Spinal cord (tissue), 10 donors: ENCODE results near the gene DMRTC1B. TPM values are rescaled to one million over a fixed set of nuclear protein-coding genes. Genes with fewer than 3 reads are reported as not detected.
"Not testable (repeated sequence)": the region's sequence is repeated elsewhere in the genome, so short reads cannot be mapped to it uniquely, and the experiment has no call there.

ENCODE experiments used
- DNase-seq, 6 donors: peaks; one replicate each; pipeline versions ENCODE4 v3.0.0 to v3.0.0-alpha.2; 2013 to 2015; ENCODE audit warnings: low spot score in 6 of 6, low read depth in 4 of 6
- H3K27ac ChIP-seq: one replicate; pipeline ENCODE4 v1.5.1; 2013; ENCODE audit warnings: low read depth, low read length, control low read depth
- H3K27me3 ChIP-seq: one replicate; pipeline ENCODE4 v1.6.1; 2013; ENCODE audit warnings: low read length; ENCODE audit not compliant: control insufficient read depth, insufficient read depth
- H3K36me3 ChIP-seq: one replicate; pipeline ENCODE4 v1.6.1; 2013; ENCODE audit warnings: low read length; ENCODE audit not compliant: control insufficient read depth, insufficient read depth
- H3K4me1 ChIP-seq: one replicate; pipeline ENCODE4 v1.6.1; 2013; ENCODE audit warnings: low read length; ENCODE audit not compliant: control insufficient read depth, insufficient read depth
- H3K4me3 ChIP-seq: one replicate; pipeline ENCODE4 v1.5.1; 2013; ENCODE audit warnings: low read depth, low read length, control low read depth
- H3K9me3 ChIP-seq: one replicate; pipeline ENCODE4 v1.6.1; 2013; ENCODE audit warnings: low read length; ENCODE audit not compliant: control insufficient read depth, insufficient read depth
- WGBS: methylation state at CpG from one replicate; pipeline ENCODE4 v1.1.5; 2013; ENCODE audit warnings: missing lambda C conversion rate; ENCODE audit not compliant: insufficient coverage; 5-methylcytosine and 5-hydroxymethylcytosine counted together
- long read RNA-seq, 4 donors: transcript quantifications; one replicate each; lab custom pipeline, GENCODE V29; 2026
- polyA plus RNA-seq, 2 donors: library from polyadenylated mRNA; unstranded; fragments of 120-200 nt; gene quantifications; one replicate each; pipeline ENCODE4 v1.2.1, GENCODE V29; 2013; ENCODE audit not compliant: insufficient read length in 2 of 2
- total RNA-seq, 2 donors: library from RNA; depleted of rRNA in 1 of 2; stranded (reverse); fragments of 120-200 nt in 1 of 2; fragments of >200 nt in 1 of 2; gene quantifications; one replicate each; pipeline versions ENCODE4 v1.2.3 to v1.2.4, GENCODE V29; 2013 to 2014
- donor health status: healthy.

The DMRTC1B gene, protein sequence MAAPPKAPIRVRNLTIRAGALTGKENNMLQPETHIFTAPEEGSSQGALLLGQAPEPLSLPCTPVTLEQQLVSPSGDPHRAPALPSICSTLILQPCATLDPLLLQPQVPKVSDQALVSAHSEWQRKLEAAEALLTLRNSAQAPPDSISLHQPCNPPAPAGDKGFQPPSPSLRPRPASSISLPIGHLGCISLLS
- total RNA-seq (1 to 10 TPM; 1.5 to 2.6 TPM), polyA plus RNA-seq (10 to 100 TPM; 13.7 to 15.3 TPM)
- long read RNA-seq, donor 1, partial matches to known transcripts: 0 of 2 reads
- long read RNA-seq, donor 1, other reads (novel, unspliced or antisense): 0 of 2 reads
- long read RNA-seq, donor 2, partial matches to known transcripts: 0 of 39 reads
- long read RNA-seq, donor 2, other reads (novel, unspliced or antisense): 38 of 39 reads
- long read RNA-seq, donor 3, partial matches to known transcripts: 0 of 5 reads
- long read RNA-seq, donor 3, other reads (novel, unspliced or antisense): 5 of 5 reads
- long read RNA-seq, donor 4: 0 reads

DNA sequence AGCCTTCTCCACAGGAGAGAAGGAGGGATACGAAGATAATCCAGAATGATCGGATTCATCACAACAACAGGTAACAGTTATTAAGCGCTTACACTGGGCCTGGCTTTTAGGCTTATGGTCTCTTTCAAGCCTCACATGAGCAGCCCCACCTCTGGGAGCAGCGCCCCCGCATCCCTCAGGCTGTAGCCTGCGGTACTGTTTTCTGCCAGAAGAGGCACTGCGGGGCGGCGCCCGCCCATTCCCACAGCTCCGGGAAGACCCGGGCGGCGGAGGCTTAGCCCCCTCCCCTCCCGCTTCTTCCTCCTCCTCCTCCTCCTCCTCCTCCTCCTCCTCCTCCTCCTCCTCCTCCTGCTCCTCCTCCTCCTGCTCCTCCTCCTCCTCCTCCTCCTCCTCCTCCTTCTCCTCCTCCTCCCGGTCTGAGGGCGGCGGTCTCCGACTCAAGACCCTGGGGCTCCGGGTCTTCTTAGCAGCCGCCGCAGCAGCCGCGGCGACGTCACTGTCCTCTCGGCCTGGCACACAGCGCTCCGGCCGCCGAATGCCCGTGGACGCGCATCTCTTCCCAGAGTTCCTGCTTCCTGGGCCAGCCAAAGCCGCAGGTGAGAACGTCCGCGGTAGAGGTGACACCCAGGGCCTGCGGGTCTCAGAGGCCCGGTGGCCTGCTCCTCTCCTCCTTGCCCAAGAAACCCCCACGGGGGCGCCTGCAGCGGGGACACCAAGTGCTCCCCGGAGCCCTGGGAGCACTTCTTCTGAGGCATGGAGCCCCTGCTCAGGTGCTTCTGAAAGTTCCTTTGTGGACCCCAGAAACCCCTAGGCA lies at the start of gene DMRTC1B:
Gene DMRTC1B (plus strand): TSS at position 238 of the 814 bp plus-strand sequence. CDS start 68,246 bp downstream, outside the sequence.
- H3K36me3 ChIP-seq, H3K27me3 ChIP-seq, H3K9me3 ChIP-seq, H3K4me3 ChIP-seq, DNase-seq, H3K27ac ChIP-seq, H3K4me1 ChIP-seq: not testable (repeated sequence)
- WGBS: no CpG with 5 or more reads among the region's 44 CpGs

DNA sequence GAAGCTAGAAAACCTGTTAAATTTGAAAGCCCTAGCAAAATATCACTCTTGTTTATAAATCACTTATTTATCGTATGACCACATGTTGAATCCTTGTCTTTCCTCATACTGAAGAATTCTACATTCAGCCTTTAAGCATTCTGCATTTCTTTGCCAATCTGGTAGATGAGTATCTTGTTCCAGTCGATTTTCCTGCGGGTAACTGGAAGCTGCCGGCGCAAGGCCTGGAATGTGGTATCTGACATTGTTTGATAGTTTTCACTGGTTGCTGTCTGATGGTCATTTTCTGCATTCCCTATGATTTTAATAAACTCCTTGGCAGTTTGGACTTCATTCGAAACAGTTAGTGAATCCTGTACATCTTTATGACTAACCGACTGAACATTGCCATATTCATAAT lies 48.8 kb upstream of the DMRTC1B start:
- no peak for DNase-seq
- H3K9me3 ChIP-seq: no peaks in the 10 kb centered on the region
- H3K27me3 ChIP-seq: no peaks in the 10 kb centered on the region
- WGBS: no CpG with 5 or more reads among the region's 7 CpGs
- no peaks in the 10 kb centered on the region for H3K36me3 ChIP-seq
- no peak overlapping the region for H3K4me3 ChIP-seq
- H3K4me1 ChIP-seq: no peaks in the 10 kb centered on the region
- no peak overlapping the region for H3K27ac ChIP-seq

DNA sequence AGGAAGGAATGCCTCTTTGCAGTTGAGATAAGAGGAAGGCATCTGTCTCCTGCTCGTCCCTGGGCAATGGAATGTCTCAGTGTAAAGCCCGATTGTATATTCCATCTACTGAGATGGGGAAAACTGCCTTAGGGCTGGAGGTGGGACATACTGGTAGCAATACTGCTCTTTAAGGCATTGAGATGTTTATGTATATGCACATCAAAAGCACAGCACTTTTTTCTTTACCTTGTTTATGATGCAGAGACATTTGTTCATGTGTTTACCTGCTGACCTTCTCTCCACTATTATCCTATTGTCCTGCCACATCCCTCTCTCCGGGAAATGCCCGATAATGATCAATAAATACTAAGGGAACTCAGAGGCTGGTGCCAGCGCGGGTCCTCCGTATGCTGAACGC lies 43.1 kb upstream of the DMRTC1B start:
- 58% methylated on average over 6 of the region's 8 CpGs for WGBS
- H3K36me3 ChIP-seq, H3K27ac ChIP-seq: not testable (repeated sequence)

DNA sequence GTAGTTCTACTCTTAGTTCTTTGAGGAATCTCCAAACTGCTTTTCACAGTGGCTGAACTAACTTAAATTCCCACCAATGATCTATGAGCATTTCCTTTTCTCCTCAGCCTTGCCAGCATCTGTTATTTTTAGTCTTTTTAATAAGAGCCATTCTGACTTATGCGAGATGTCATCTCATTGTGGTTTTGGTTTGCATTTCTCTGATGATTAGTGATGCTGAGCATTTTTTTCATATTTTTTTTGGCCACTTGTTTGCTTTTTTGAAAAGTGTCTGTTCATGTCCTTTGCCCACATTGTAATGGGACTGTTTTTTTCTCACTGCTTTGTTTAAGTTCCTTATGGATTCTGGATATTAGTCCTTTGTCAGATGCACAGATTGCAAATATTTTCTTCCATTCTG lies 41.1 kb upstream of the DMRTC1B start:
- Histone ChIP-seq H3K27me3 (no peaks in the 10 kb centered on the region), H3K36me3 (no peaks in the 10 kb centered on the region), H3K9me3 (no peaks in the 10 kb centered on the region), H3K4me1 (no peaks in the 10 kb centered on the region), H3K4me3 (no peak overlapping the region), H3K27ac (no peak overlapping the region)
- 100% methylated on average over 1 of the region's 1 CpG for WGBS
- no peak for DNase-seq

More for the DNA sequence above, 43.1 kb upstream of the DMRTC1B start:
- not testable (repeated sequence) for DNase-seq, H3K4me3 ChIP-seq, H3K27me3 ChIP-seq, H3K4me1 ChIP-seq, H3K9me3 ChIP-seq

DNA sequence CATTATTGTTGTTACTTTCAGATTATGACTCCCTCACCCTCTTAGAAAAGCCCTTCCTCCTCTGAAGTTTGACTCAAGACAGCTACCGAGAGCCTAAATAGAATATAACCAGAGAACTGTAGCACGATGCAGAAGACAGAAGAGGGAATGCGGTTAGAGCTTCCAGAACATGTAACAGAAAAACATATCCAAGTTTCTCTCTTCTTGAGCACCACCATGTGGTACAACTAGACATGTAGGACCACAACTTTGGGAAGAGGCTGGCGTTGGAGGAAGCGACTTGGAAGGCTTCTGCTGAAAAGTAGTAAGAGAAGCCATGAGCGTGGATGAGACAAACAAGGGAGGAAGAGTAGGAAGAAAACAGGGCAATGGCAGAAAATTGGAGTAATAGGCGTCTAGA lies 31.1 kb upstream of the DMRTC1B start:
- not testable (repeated sequence) for H3K9me3 ChIP-seq, H3K4me3 ChIP-seq, DNase-seq, H3K4me1 ChIP-seq, H3K27me3 ChIP-seq, H3K36me3 ChIP-seq, H3K27ac ChIP-seq
- no CpG with 5 or more reads among the region's 7 CpGs for WGBS

DNA sequence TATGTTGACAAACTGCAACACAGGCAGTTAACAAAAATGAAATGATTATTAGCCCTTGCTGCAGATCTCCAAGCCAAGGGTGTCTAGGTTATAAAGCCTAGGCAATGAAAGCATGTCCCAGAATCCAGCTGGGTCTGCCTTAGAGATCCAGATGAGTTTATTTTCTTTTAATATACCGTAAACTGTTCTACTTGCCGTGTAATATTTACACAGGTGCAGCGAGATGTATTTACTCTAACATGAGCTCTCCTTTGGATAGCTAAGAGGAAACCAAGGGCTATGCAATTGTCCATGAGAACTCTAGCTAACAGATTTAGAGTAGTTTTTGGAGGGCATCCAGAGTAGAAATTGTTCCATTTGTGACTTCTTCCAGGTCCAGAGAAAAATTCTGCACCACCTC lies 28.1 kb upstream of the DMRTC1B start:
- not testable (repeated sequence) for H3K4me1 ChIP-seq, H3K9me3 ChIP-seq, H3K27me3 ChIP-seq, DNase-seq, H3K36me3 ChIP-seq, H3K27ac ChIP-seq, H3K4me3 ChIP-seq
- no CpG with 5 or more reads among the region's 3 CpGs for WGBS

DNA sequence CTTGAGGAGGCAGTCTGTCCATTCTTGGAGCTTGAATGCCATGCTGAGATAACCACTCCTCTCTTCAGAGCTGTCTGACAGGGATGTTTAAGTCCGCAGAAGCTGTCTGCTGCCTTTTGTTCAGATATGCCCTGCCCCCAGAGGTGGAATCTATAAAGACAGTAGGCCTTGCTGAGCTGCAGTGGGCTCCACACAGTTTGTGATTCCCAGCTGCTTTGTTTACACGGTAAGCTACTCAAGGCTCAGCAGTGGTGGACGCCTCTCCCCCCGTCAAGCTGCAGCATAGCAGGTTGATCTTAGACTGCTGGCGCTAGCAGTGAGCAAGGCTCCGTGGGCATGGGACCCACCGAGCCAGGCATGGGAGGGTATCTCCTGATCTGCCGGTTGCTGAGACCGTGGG lies 16.2 kb upstream of the DMRTC1B start:
- no CpG with 5 or more reads among the region's 9 CpGs for WGBS
- DNase-seq, H3K4me3 ChIP-seq: not testable (repeated sequence)

DNA sequence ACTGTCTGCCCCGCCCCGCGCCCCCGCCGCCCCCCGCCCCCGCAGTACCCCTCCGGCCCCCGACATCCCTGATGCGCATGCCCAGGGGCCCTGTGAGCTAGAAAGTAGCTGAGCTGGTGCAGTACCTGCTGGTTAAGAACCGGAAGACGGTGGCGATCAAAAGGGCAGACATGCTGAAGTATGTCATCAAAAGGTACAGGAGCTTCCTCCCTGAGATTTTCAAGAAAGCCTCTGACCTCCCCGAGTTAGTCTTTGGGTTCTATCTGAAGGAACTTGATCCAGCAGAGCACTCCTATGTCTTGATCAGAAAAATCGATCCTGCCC lies 739 bp downstream of the DMRTC1B start:
- H3K27me3 ChIP-seq, H3K4me3 ChIP-seq, H3K4me1 ChIP-seq, H3K27ac ChIP-seq, H3K36me3 ChIP-seq, DNase-seq, H3K9me3 ChIP-seq: not testable (repeated sequence)
- no CpG with 5 or more reads among the region's 15 CpGs for WGBS

More for the DNA sequence above, 16.2 kb upstream of the DMRTC1B start:
- H3K27me3 ChIP-seq, H3K36me3 ChIP-seq, H3K9me3 ChIP-seq, H3K4me1 ChIP-seq, H3K27ac ChIP-seq: not testable (repeated sequence)

DNA sequence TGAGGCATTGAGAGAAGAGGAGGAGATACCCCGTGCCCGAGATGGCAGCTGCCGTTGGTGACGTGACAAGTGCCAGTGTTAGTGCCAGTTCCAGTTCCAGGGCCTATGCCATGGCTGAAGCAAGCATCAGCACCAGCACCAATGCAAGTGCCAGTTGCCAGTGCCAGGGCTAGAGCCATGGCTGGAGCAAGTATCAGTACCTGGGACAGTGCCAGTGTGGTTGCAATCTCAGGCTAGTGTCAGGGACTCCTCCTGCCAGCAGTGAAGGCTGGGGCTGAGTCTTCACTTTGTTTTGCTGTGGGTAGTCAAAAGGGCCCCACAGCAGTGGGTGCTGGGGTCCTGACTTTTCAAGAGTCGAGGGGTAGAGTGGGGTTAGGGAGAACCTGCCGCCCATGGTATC lies 1.5 kb downstream of the DMRTC1B start:
- H3K36me3 ChIP-seq: not testable (repeated sequence)
- no CpG with 5 or more reads among the region's 6 CpGs for WGBS

More for the DNA sequence above, 1.5 kb downstream of the DMRTC1B start:
- not testable (repeated sequence) for H3K4me1 ChIP-seq, H3K27me3 ChIP-seq, H3K4me3 ChIP-seq, H3K9me3 ChIP-seq, H3K27ac ChIP-seq, DNase-seq
